HG03521 (cell line): ENCODE data around the gene ST8SIA1.

Experiments
- ATAC-seq: cut with Tn5 transposase; IDR thresholded peaks from one replicate; pipeline ENCODE4 v1.9.1; 2021; ENCODE audit warnings: mild to moderate bottlenecking, moderate library complexity; ENCODE audit not compliant: unreplicated experiment

ST8SIA1 gene

GRCh38 chr12:22285846-22286245 lies 48.7 kb downstream of the ST8SIA1 start:
- ATAC-seq: no peak

GRCh38 chr12:22284871-22285270 lies 49.6 kb downstream of the ST8SIA1 start:
- ATAC-seq: no peak

GRCh38 chr12:22283508-22283907 lies 51.0 kb downstream of the ST8SIA1 start:
- no peak for ATAC-seq

- no peak for ATAC-seq
Measured at GRCh38 chr12:22283006-22283506, 51.5 kb downstream of the ST8SIA1 start.

- ATAC-seq: no peak
Measured at GRCh38 chr12:22282283-22282682, 52.2 kb downstream of the ST8SIA1 start.

- ATAC-seq: no peak
Measured at GRCh38 chr12:22276867-22277266, 57.6 kb downstream of the ST8SIA1 start.

GRCh38 chr12:22276313-22276712 lies 58.2 kb downstream of the ST8SIA1 start:
- ATAC-seq: no peak

DNA sequence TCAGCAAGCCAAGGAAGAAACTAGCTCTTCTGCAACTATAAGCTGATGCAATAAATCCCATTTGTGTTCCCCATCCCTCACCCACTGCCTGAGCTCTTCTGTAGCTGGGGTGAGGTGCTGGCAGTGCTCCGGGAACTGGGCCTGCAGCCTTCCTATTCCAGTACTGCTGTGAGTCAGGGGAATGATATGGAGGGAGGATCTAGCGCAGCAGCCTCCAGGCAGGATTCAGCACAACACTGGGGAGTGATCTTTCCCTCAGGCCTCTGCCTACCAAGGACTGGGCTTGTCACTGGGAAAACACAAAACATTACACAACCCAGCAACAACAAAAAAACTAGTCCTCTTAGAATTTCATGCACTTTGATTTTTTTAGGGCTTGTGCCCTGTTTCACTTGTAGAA lies 58.7 kb downstream of the ST8SIA1 start:
- ATAC-seq: no peak

- ATAC-seq: no peak
Measured at GRCh38 chr12:22272335-22273151, 62.0 kb downstream of the ST8SIA1 start.

DNA sequence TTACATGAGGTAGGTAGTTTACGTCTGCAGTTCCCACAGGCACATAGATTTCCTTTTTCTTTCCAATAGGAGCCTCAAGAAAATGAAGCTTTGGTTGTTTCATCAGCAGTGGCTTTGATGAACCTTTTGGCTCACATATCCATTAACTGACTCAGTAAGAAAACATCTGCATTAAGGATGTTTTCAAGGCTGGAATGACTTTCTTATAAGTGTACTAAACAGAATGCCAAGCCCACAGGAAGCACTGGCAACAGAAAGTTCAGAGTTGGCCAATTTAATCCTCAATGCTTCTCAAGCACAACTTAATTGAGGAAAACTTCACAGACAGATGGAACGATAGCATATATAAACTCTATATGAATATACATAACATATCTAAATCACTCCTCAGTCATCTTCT lies 63.5 kb downstream of the ST8SIA1 start:
- ATAC-seq: no peak

- no peak for ATAC-seq
Measured at GRCh38 chr12:22268973-22269372, 65.5 kb downstream of the ST8SIA1 start.

DNA sequence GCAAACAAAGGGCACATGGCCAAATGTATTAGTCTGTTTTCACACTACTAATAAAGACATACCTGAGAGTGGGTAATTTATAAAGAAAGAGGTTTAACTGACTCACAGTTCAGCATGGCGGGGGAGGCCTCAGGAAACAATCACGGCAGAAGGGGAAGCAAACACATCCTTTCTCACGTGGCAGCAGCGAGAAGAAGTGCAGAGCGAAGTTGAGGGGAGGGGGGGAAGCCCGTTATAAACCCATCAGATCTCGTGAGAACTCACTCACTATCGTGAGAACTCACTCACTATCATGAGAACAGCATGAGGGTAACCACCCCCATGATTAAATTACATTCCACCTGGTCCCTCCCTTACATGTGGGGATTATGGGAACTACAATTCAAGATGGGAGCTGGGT lies 66.1 kb downstream of the ST8SIA1 start:
- no peak for ATAC-seq

GRCh38 chr12:22266101-22266500 lies 68.4 kb downstream of the ST8SIA1 start:
- ATAC-seq: no peak

DNA sequence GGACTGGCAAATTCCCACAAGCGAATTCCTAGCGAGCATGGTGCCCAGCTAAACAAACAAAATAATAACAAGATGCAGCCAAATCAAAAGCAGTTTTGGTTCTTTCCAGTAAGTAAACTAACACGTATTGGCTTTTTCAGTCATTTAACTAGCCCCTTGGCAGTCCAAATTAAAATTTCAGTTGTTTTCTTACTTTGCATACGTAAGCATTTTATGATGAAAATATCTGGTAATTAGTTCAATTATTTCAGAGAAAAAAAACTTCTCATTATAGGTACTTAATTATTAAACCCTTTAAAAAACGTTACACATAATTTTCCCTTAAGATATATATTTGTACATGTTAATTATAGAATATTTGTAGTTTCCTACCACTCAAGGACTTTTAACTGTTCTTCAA lies 70.1 kb downstream of the ST8SIA1 start:
- no peak for ATAC-seq

DNA sequence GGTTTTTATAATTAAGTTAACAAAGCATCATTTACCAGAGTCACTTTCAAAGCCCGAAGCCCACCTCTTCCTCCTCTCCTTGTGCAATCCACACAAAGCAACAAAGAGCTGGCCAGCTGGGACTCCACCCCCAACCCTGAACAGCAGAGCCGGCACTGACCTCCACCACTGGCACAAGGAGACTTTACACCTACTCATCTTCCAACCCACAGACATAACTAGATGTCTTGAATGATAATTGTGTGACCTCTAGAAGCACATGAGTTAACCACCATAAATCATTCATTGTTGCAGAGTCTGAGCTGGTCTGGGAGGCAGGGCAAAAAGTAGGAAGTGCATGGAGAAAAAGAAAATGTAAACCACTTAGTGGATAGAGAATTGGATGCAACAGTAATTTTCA lies 72.2 kb downstream of the ST8SIA1 start:
- ATAC-seq: no peak

DNA sequence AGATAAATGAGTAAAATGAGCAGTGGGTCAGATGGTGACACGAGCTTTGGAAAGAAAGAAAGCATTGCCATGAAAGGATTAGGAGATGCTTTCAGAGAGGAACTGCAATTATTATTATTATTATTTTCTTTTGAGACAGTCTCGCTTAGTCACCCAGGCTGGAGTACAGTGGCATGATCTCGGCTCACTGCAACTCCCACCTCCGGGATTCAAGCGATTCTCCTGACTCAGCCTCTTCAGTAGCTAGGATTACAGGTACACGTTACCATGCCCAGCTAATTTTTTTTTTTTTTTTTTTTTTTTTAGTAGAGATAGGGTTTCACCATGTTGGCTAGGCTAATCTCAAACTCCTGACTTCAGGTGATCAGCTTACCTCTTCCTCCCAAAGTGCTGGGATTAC lies 77.4 kb downstream of the ST8SIA1 start:
- ATAC-seq: no peak

GRCh38 chr12:22256605-22257004 lies 77.9 kb downstream of the ST8SIA1 start:
- no peak for ATAC-seq

- ATAC-seq: no peak
Measured at GRCh38 chr12:22256041-22256441, 78.5 kb downstream of the ST8SIA1 start.

DNA sequence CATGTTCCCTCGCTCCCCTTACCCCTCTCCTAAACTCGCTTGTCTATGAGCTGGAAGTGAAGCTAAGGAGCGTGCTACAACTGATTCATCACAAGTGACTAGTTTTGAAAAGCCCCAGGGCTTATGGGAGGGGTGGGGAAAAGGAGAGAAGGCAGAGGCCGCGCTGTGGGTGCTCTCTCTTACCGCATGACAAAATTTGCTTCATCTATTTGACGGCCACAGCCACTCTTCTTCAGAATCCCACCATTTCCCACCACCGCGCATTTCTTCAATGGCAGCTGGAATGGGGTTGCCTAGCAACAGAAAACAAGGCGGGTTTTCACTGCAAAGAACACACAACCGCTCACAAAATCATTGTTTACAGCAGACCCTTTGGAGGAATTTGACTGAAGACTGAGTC lies 79.4 kb downstream of the ST8SIA1 start:
- no peak for ATAC-seq

DNA sequence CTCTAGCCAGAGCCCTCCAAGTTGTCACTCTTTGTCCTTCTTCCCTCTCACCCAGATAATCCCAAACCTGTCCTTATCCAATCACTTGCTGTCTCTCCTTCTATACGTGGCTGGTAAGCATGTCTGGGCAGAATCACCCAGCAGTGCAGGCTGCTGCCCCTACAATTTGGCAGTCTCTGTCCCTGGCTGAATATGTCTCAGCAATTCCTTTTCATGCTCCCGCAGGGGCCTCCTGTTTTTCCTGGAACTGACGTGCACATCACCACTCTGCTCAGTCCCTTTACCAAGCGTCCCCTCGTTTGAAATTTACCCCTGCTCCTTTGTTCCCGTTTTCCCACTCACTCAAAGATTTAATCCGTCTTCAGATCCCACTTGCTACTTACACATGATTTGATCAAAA lies 80.0 kb downstream of the ST8SIA1 start:
- no peak for ATAC-seq

DNA sequence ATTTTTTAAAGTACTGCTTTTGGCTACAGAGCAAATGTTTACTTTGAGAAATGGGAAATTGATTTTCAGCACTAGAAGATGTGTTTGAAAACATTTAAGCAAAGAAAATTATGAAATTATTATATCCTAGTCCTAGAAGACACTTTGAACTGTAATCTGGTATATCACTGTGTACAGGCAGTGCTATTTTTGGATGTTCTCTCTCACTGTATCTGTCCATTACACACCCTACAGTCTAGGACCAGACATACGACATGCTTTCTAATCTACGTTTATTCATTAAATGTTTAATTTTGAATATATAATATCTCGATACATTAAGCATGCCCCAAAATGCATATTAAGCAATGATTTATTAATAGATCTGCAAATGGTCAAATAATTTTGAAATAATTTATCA lies 82.5 kb downstream of the ST8SIA1 start:
- no peak for ATAC-seq

- no peak for ATAC-seq
Measured at GRCh38 chr12:22250762-22251161, 83.7 kb downstream of the ST8SIA1 start.

DNA sequence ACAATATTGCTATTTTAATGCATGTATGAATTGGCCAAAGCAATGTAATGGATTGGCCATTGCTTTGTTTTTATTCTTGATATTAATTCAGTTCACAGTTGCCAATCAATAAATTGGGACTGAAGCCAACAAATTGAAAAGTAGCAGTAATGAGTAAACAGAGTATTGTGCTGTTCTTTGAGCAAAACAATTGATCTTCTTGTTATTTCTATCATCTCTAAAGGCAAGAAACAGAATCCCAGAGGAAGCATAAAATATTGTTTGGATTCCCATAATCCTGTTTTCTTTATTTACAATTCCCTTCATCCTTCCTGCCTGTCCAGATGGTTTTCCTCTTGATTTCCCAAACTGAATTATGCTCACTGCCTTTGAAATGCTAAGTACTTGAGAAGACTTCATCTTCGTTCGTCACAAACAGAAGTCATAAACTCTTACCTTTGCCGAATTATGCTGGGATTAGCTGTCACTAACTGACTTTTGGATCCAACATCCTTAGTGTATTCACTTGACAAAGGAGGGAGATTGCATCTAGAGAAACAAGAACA lies 85.9 kb downstream of the ST8SIA1 start:
- no peak for ATAC-seq
